Activated CD4-positive, CD25-positive, alpha-beta regulatory T cell treated with anti-CD3 and anti-CD28 coated beads, Interleukin-2, amount 50 U/mL, for 72 hours (primary cell): Measurements from ENCODE around the gene NFATC2.

ENCODE experiments used
- DNase-seq: peaks from one replicate; pipeline ENCODE4 v3.0.0; 2021

The NFATC2 gene

GRCh38 chr20:51409192-51409880, 133.2 kb downstream of the NFATC2 start:
- DNase-seq = no peak

GRCh38 chr20:51404297-51405060, 138.0 kb downstream of the NFATC2 start:
- DNase-seq = peak; percentile 76

- no peak for DNase-seq
Measured at GRCh38 chr20:51403466-51404220, 138.9 kb downstream of the NFATC2 start.

- DNase-seq = no peak
Measured at GRCh38 chr20:51402201-51402600, 140.3 kb downstream of the NFATC2 start.

- DNase-seq = no peak
Measured at GRCh38 chr20:51401496-51401895, 141.0 kb downstream of the NFATC2 start.

GRCh38 chr20:51400051-51400926, 142.2 kb downstream of the NFATC2 start:
- DNase-seq = peak; percentile 63

- no peak for DNase-seq
Measured at GRCh38 chr20:51399006-51399890, 143.3 kb downstream of the NFATC2 start.

GRCh38 chr20:51398552-51398951, 144.0 kb downstream of the NFATC2 start:
- DNase-seq = no peak

GRCh38 chr20:51398083-51398482, 144.4 kb downstream of the NFATC2 start:
- DNase-seq = no peak

GRCh38 chr20:51397137-51397536, 145.4 kb downstream of the NFATC2 start:
- DNase-seq = no peak

GRCh38 chr20:51396365-51396909, 146.1 kb downstream of the NFATC2 start:
- no peak for DNase-seq

- DNase-seq = no peak
Measured at GRCh38 chr20:51394706-51395105, 147.8 kb downstream of the NFATC2 start.

GRCh38 chr20:51393571-51393970, 148.9 kb downstream of the NFATC2 start:
- no peak for DNase-seq

GRCh38 chr20:51392614-51393186, 149.8 kb downstream of the NFATC2 start:
- no peak for DNase-seq

GRCh38 chr20:51391926-51392325, 150.6 kb downstream of the NFATC2 start:
- no peak for DNase-seq

GRCh38 chr20:51389543-51390264, 152.8 kb downstream of the NFATC2 start:
- DNase-seq = no peak

GRCh38 chr20:51388756-51389542, 153.6 kb downstream of the NFATC2 start:
- no peak for DNase-seq

- DNase-seq = no peak
Measured at GRCh38 chr20:51388227-51388626, 154.3 kb downstream of the NFATC2 start.

GRCh38 chr20:51387125-51387875, 155.2 kb downstream of the NFATC2 start:
- no peak for DNase-seq
